IMR-90 (cell line): Measurements from ENCODE around the gene AMFR.

Source experiments
- CEBPB ChIP-seq: IDR thresholded peaks from 2 replicates; pipeline ENCODE4 v1.6.1; 2012; ENCODE audit warnings: low read depth, low read length, improper control_type of control experiment
- CHD1 ChIP-seq: IDR thresholded peaks from 2 replicates; pipeline ENCODE4 v1.6.1; 2012; ENCODE audit warnings: low read depth, low read length, improper control_type of control experiment
- CTCF ChIP-seq: conservative IDR thresholded peaks from 2 replicates; pipeline ENCODE4 v1.5.1; 2012; ENCODE audit warnings: mild to moderate bottlenecking, low read depth, low read length, improper control_type of control experiment
- MXI1 ChIP-seq: IDR thresholded peaks from 2 replicates; pipeline ENCODE4 v1.6.1; 2012; ENCODE audit warnings: low read depth, mild to moderate bottlenecking, low read length, moderate library complexity, borderline replicate concordance
- POLR2A ChIP-seq: IDR thresholded peaks from 2 replicates; pipeline ENCODE4 v1.6.1; 2012; ENCODE audit warnings: mild to moderate bottlenecking, low read depth, low read length
- RAD21 ChIP-seq: IDR thresholded peaks from 2 replicates; pipeline ENCODE4 v1.6.1; 2012; ENCODE audit warnings: low read length, improper control_type of control experiment
- RFX5 ChIP-seq: IDR thresholded peaks from 2 replicates; pipeline ENCODE4 v1.8.0; 2012; ENCODE audit warnings: low read depth, mild to moderate bottlenecking, low read length, moderate library complexity

- TF ChIP-seq RAD21 (no peak), CTCF (no peak), RFX5 (no peak), CHD1 (no peak), POLR2A (no peak), MXI1 (no peak), CEBPB (no peak)
Observed at GRCh38 chr16:56362706-56363105, 62.6 kb downstream of the AMFR start.
